Parathyroid adenoma (tissue), 2 donors: ENCODE results near the gene KIDINS220.

Source experiments
- H2AFZ ChIP-seq: fragments of 300-600 bp; sonication (generic); one replicate; pipeline ENCODE4 v1.7.0; 2017; ENCODE audit warnings: antibody characterized with exemption, mild to moderate bottlenecking
- H3K27ac ChIP-seq: fragments of 300-600 bp; sonication (generic); one replicate; pipeline ENCODE4 v1.7.0; 2017
- H3K27me3 ChIP-seq: fragments of 300-600 bp; sonication (generic); one replicate; pipeline ENCODE4 v1.7.0; 2017; ENCODE audit warnings: low read length; ENCODE audit not compliant: control insufficient read depth, insufficient read depth
- H3K36me3 ChIP-seq: fragments of 300-600 bp; sonication (generic); one replicate; pipeline ENCODE4 v1.7.0; 2017; ENCODE audit warnings: low read length; ENCODE audit not compliant: control insufficient read depth, insufficient read depth
- H3K4me1 ChIP-seq: fragments of 300-600 bp; sonication (generic); one replicate; pipeline ENCODE4 v1.7.0; 2017; ENCODE audit warnings: control low read depth
- H3K4me2 ChIP-seq: fragments of 300-600 bp; sonication (generic); one replicate; pipeline ENCODE4 v1.7.0; 2017; ENCODE audit warnings: low read length
- H3K4me3 ChIP-seq: fragments of 300-600 bp; sonication (generic); one replicate; pipeline ENCODE4 v1.7.0; 2017; ENCODE audit warnings: low read depth, low read length
- H3K79me2 ChIP-seq: fragments of 300-600 bp; sonication (generic); one replicate; pipeline ENCODE4 v1.7.0; 2017; ENCODE audit warnings: control low read depth
- H3K9ac ChIP-seq: fragments of 300-600 bp; sonication (generic); one replicate; pipeline ENCODE4 v1.7.0; 2017; ENCODE audit warnings: mild to moderate bottlenecking
- H3K9me3 ChIP-seq: fragments of 300-600 bp; sonication (generic); one replicate; pipeline ENCODE4 v1.7.0; 2017; ENCODE audit warnings: low read length; ENCODE audit not compliant: control insufficient read depth
- CTCF ChIP-seq: fragments of 300-600 bp; sonication (generic); IDR thresholded peaks from one replicate; pipeline ENCODE4 v1.7.0; 2017; ENCODE audit warnings: antibody characterized with exemption, mild to moderate bottlenecking
- donor health status: primary hyperparathyroidism.

Gene KIDINS220

GRCh38 chr2:8850845-8851487 is 13.6 kb upstream of the KIDINS220 start:
- Histone ChIP-seq H2AFZ (no peak overlapping the region), H3K79me2 (no peaks in the 10 kb centered on the region), H3K4me2 (no peak overlapping the region), H3K4me1 (no peaks in the 10 kb centered on the region), H3K9me3 (no peaks in the 10 kb centered on the region), H3K27me3 (no peaks in the 10 kb centered on the region), H3K9ac (no peak overlapping the region), H3K36me3 (no peaks in the 10 kb centered on the region), H3K27ac (no peak overlapping the region), H3K4me3 (no peak overlapping the region)
- no peak for TF ChIP-seq CTCF

- Histone ChIP-seq H3K9ac (no peak overlapping the region), H3K79me2 (no peaks in the 10 kb centered on the region), H3K9me3 (no peaks in the 10 kb centered on the region), H3K4me2 (no peak overlapping the region), H3K27me3 (no peaks in the 10 kb centered on the region), H3K36me3 (no peaks in the 10 kb centered on the region), H3K4me3 (no peak overlapping the region), H3K27ac (no peak overlapping the region), H3K4me1 (no peaks in the 10 kb centered on the region), H2AFZ (no peak overlapping the region)
- no peak for TF ChIP-seq CTCF
Observed at GRCh38 chr2:8849327-8849726, 11.9 kb upstream of the KIDINS220 start.

- Histone ChIP-seq H3K9me3 (no peaks in the 10 kb centered on the region), H3K4me1 (no peaks in the 10 kb centered on the region), H3K9ac (no peak overlapping the region), H3K27ac (no peak overlapping the region), H3K4me2 (no peak overlapping the region), H2AFZ (no peak overlapping the region), H3K4me3 (no peak overlapping the region), H3K27me3 (no peaks in the 10 kb centered on the region), H3K79me2 (no peaks in the 10 kb centered on the region), H3K36me3 (no peaks in the 10 kb centered on the region)
- no peak for TF ChIP-seq CTCF
Observed at GRCh38 chr2:8848328-8849100, 11.1 kb upstream of the KIDINS220 start.

GRCh38 chr2:8847400-8847799 is 10.0 kb upstream of the KIDINS220 start:
- Histone ChIP-seq H2AFZ (no peak overlapping the region), H3K79me2 (no peaks in the 10 kb centered on the region), H3K9me3 (no peaks in the 10 kb centered on the region), H3K4me1 (no peaks in the 10 kb centered on the region), H3K27me3 (no peaks in the 10 kb centered on the region), H3K27ac (no peak overlapping the region), H3K9ac (no peak overlapping the region), H3K4me3 (no peak overlapping the region), H3K4me2 (no peak overlapping the region), H3K36me3 (no peaks in the 10 kb centered on the region)
- no peak for TF ChIP-seq CTCF
